ENCODE data around the gene LCE1D.

The LCE1D gene, protein sequence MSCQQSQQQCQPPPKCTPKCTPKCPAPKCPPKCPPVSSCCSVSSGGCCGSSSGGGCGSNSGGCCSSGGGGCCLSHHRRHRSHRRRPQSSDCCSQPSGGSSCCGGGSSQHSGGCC

DNA sequence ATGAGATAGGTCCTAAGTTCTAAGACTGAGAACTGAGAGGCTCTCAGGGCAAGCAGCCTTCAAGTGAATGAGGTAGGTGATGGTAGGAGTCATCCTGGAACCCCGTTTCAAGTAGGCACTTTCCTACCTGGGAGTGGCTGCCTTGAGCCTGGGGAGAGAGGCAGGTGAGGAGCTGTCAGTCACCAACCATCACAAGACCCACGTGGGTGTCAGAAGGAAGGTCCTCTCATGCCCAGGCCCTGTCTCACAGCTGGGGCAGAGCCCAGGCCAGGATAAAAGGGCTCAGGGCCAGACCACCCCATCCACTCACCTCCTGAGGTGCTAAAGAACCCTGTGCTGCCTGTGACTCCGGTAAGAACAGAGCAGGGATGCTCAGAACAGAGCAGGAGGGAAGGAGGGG, at the start of gene LCE1D:
Gene LCE1D (plus strand): TSS at position 301 of the 400 bp plus-strand sequence. CDS start 1,074 bp downstream, outside the sequence.
- no peak for DNase-seq

DNA sequence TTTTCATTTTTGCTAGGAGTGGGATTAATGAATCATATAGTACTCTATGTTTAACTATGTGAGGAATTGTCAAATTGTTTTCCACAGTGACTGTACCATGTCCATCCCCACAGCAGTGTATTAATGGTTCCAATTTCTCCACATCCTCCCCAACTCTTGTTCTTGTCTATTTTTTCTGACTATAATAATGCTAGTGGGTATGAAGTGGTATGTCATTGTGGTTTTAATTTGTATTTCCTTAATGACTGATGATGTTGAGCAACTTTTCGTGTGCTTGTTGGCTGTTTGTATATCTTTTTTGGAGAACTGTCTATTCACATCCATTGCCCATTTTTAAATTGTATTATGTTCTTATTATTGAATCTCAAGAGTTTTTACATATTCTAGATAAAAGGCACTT, 48.7 kb upstream of the LCE1D start:
- no peak for DNase-seq

DNA sequence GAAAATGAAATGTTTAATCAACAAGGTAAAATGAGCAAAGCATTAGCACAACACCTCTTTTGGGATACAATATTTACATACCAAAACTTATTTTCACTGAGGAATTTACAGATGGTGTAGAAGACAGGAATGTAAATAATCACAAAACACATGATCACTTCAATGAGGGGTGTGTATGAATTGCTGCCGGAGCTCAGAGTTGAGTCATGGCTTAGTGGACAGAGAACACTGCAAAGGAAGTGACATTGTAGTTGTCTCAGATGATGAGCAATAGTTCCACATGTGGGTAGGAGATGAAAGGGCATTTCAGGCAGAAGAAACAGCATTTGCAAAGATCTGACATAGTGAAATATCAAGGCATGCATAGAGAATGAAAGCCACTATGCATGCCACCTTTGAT, 44.3 kb upstream of the LCE1D start:
- no peak for DNase-seq

DNA sequence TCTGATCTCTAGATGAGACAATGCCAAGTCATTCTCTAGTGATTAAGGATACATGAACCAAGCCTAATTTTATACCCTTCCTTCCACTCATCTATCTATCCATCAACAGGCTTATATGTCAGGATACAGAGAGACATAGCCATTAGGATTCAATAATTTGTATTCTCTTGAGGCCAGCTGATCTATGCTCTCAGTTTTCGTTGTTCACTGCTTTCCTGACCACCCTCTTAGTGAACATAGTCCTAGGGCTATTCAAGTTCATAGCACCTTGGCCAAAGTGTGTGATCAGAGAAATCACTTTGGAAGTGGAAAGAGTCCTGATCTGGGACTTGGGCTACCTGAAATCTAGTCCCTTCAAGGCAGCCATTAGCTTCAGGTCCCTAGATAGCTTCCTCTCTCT, 42.9 kb upstream of the LCE1D start:
- DNase-seq: no peak

DNA sequence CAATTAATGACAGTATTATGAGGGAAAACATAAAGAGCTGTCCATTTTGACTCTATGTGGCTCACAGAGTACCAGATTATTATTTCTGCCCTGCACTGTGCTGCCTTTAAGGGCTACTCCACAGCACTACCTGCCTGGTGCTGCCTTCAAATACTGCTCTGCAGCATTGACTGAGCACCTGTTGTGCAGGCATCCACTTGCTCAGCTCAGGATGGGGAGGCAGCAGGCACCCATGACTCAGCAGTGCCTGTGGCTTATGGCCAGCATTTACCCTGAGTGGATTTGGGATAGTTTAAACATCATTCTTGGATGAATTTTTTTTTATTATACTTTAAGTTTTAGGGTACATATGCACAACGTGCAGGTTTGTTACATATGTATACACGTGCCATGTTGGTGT, 39.6 kb upstream of the LCE1D start:
- no peak for DNase-seq

DNA sequence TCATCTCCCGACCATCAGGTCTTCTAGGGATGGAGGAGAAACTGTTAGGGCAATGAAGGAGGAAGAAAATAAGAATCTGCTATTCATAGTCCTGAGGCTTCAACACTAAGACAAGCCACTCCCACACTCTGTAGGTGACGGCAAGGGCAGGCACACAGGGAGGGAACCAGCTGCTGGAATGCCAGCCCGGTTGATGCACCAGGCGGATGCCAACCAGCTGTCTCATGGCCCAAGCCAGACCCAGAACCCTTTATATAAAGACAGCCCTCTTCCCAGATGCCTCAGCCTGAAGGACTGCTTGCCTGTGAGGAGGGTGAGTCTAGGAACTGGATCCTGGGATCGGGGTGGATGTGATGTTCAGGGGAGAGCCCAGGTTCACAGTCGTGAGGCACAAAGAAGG, 38.8 kb upstream of the LCE1D start, which contains the start of gene KPRP:
Gene KPRP (plus strand): TSS at position 279 of the 400 bp plus-strand sequence. CDS start 1,564 bp downstream, outside the sequence.
- DNase-seq: no peak

DNA sequence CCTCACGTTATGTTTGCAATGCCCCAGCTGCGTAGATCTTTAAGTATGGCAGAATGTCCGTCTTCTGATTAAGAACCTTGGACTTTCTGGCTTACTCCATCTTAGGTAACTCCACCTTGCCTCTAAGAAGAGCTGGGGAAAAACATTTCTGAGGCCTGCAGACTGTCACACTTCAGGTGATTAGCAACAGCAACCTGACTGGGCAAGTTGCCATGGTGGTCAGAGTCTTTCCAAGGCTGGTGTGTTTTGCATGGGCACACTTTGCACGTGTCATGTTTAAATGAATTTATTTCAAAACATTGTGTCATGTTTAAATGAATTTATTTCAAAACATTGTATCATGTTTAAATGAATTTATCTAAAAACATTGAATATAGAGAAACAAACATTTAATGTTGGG, 37.9 kb upstream of the LCE1D start:
- no peak for DNase-seq

DNA sequence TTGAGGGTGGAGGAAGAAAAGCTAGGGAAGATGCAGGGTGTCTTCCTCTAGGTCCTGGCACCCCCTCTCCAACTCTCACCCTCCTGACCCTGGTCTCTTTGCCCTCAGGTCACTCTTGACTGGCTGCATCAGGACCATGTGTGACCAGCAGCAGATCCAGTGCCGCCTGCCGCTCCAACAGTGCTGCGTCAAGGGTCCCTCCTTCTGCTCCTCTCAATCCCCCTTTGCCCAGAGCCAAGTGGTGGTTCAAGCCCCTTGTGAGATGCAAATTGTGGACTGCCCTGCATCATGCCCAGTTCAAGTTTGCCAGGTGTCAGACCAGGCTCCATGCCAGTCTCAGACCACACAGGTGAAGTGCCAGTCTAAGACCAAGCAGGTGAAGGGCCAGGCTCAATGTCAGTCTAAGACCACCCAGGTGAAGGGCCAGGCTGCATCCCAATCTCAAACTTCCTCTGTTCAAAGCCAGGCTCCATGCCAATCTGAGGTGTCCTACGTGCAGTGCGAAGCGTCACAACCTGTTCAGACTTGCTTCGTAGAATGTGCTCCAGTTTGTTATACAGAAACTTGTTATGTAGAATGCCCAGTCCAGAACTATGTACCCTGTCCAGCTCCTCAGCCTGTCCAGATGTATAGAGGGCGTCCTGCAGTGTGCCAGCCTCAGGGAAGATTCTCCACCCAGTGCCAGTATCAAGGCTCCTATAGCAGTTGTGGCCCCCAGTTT, 36.9 kb upstream of the LCE1D start:
- no peak for DNase-seq

DNA sequence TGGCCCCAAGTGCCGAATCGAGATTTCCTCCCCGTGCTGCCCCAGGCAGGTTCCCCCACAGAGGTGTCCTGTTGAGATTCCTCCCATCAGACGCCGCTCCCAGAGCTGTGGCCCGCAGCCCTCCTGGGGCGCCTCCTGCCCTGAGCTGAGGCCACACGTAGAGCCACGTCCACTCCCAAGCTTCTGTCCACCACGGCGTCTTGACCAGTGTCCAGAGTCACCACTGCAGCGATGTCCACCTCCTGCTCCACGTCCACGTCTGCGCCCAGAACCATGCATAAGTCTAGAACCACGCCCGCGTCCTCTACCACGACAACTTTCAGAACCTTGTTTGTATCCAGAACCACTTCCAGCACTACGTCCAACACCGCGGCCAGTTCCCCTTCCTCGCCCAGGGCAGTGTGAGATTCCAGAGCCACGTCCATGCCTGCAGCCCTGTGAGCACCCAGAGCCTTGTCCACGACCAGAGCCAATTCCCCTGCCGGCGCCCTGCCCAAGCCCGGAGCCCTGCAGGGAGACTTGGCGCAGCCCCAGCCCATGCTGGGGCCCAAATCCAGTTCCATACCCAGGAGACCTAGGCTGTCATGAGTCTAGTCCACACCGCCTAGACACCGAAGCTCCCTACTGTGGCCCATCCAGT, 35.9 kb upstream of the LCE1D start:
- DNase-seq: no peak

DNA sequence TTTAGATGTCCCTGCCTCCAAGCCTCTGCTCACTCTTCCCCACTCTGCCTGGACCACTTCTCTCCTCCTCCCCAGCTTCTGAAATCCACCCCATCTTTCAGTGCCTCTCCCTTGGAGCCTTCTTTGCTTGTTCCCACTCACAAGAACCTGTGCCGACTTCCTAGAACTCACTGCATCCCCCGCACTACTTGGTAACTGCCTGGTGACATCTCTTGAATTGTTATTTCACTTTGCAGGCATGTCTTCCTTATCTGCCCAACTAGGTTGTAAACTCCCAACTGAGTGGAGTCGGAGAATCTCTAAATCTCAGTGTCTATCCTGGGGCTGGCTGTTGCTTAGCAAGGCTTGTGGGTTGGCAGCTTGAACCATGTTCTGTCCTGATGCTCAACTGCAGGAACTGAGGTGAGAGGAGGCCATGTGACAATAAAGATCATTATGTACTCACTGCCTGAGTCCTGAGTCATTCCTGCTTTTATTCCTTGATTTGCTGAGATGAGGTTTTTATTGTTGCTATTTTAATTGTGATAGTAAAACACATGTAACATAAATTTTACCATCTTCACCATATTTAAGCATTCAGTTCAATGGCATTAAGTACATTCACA, 34.8 kb upstream of the LCE1D start:
- no peak for DNase-seq

DNA sequence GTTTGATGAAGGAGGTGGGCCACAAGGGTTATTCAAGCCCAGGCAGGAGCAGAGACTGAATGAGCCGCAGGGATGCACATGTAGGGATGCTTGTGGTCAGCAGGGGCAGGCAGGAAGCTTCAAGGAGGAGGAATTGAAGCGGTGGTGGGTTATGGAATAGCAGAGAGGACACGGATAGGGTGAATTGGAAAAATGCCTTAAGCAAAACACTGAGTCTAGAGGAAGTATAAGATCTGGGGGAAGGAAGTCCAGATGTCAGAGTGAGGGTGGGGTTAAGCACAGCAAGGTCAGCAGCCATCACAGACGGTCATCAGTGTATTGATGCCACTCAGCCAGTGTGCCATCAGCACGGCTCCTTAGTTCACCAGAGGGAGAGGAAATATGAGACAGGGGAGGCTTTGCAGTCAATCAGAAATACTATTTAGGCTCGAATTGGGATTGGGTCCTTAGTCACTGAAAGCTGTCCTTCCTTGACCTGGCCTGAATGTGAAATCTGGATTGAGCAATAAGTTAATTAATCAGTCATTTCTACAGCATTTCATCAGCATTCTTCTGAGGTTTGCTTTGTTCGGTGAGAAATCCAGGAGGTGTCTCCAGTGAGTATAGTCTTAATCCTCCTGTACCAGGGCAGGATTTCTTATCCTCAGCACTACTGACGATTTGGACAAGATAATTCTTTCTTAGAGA, 27.5 kb upstream of the LCE1D start:
- DNase-seq: no peak

DNA sequence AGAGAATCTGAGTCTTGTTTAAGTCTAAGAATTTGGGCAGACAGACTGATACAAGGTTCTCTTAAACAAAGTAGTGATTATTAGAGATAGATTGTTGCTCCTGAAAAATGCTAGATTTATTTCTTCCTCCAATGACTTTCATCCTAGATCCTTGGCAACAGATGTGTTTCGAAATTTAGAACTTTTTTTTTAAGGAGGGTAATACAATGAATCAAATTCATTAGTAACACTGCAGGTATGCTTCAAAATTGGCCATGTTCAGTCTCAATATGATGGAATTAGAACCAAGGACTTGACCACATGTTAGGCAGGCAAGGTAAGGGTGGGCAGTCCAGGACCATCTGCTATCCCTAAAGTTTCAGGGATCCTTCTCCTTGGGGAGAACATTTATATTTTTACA, 26.1 kb upstream of the LCE1D start:
- no peak for DNase-seq

DNA sequence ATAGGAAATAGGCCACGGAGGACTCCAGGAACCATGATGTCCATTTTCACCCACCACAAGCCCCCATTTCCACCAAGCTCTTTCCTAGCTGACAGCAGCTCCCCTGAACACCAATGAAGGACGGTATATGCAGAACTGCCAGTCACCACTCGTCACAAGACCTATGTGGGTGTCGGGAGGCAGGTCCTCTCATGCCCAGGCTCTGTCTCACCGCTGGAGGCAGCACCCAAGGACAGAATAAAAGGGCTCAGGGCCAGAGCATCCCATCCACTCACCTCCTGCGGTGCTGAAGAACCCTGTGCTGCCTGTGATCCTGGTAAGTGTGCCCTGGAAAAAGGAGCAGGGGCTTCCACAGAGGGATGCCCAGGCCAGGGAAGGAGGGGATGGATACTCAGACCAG, 21.6 kb upstream of the LCE1D start, which contains the start of gene LCE1F:
Gene LCE1F (plus strand): TSS at position 266 of the 400 bp plus-strand sequence. CDS start 1,232 bp downstream, outside the sequence.
- DNase-seq: no peak

DNA sequence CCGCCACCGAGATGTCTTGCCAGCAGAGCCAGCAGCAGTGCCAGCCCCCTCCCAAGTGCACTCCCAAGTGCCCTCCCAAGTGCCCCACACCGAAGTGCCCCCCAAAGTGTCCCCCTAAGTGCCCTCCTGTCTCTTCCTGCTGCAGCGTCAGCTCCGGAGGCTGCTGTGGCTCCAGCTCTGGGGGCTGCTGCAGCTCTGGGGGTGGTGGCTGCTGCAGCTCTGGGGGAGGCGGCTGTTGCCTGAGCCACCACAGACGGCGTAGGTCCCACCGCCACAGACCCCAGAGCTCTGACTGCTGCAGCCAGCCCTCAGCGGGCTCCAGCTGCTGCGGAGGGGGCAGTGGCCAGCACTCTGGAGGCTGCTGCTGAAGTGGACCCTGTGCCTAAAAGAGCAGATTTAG, 20.2 kb upstream of the LCE1D start:
- no peak for DNase-seq

DNA sequence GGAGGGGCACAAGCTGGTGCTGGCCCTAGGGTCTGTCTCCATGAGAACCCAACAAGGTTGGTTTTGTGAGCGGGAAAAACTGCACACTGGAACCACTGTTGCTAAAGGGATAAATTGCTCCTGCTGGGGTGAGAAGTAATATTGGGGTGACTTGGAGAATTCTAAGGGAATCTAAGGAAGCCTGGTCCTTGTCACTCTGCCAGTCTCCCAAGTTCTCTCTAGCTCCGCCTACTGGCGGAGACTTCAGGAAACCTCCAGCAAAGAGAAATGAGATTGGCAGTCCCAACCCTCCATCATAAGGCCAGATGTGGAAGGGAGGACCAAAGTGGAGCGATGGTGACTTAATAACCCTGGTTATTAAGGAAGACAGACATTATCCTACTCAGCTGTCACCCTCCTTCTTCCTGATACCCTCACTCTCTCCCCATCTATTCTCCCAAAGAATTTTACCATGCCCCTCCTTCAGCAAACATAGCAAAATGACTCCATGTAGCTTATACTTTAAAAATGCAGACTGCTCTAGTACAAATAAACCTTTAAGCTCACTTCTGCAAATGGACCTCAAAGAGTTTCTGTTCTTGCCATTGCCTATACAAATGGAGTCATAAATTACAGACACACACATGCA, 18.9 kb upstream of the LCE1D start:
- no peak for DNase-seq

DNA sequence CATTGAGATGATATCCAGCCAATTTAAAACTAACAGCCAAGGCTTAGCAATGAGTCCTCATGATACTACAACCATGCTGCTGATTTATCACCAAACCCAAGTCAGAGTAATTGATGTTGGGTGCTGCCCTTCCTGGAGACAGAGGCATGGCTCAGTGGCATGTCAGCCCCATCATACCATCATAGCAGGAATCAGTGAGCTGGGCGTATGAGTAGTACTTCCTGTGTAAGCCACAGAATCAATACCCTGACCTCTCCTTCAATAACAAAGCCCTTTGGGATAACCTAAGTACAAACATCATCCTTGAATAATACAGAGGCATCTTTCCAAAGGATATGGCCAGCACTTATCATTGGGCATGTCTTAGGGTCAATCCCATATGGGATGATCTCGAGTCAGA, 13.4 kb upstream of the LCE1D start:
- DNase-seq: no peak

DNA sequence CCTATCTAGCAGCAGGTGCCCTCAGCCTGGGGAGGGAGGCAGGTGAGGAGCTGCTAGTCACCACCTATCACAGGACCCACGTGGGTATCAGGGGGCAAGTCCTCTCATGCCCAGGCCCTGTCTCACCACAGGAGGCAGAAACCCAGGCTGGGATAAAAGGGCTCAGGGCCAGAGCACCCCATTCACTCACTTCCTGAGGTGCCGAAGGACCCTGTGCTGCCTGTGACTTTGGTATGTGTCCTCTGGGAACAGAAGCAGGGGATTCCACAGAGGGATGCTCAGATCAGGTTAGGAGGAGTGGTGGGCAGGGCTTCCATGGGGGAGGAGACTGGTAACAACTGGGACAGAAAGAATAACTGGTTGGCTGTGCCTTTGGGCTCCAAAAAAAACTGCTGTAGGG, 10.4 kb upstream of the LCE1D start, which contains the start of gene LCE1E:
Gene LCE1E (plus strand): TSS at position 181 of the 400 bp plus-strand sequence. CDS start 1,043 bp downstream, outside the sequence.
- DNase-seq: no peak

DNA sequence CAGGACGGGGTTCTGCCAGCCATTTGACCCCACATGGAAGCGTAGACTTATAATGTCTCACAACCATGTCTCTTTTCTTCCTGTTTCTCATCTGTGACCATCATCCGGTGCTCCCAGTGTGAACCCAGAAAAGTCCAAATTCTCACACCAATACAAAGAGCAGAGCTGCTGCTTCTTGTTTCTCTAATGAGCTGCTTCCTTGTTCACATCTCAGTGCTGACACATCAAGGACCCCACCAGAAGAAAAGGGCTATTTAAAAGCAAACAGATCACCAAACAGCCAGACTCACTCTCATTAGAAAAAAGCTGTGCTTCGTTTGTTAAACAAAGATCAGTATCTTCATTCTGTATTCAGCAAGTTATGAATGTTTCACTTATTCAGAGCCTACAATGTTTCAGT, 835 bp upstream of the LCE1D start:
- no peak for DNase-seq

DNA sequence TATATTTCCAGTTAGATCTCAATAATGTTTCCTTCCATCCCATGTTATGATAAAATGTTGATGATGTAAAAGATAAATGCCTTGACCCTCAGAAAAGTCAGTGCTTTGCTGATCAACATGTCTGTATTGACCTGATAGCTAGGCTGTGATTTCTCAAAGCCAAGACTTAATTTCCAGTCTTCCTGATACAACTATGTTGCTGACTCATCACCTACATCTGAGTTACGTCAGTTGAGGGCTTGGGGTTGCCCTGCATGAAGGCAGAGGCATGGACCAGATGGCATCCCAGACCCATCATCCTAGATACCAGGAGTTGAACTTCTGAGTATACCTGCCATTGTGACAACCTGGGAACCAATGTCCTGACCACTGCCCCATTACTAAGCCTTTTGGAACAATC, 4.8 kb downstream of the LCE1D start:
- no peak for DNase-seq

DNA sequence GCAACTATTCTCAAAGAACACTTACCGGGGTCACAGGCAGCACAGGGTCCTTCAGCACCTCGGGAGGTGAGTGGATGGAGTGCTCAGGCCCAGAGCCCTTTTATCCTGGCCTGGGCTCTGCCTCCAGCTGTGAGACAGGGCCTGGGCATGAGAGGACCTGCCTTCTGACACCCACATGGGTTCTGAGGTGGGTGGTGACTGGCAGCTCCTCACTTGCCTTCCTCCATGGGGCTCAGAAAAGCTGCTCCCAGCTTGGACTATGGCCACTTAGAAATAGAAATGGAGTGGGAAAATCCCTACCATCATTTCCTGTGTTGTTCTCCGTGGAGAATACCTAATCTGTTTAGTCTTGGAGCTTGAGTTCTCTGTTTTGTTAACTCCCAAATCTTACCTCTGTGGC, 10.1 kb downstream of the LCE1D start, which contains the start of gene LCE1C:
Gene LCE1C (minus strand): TSS at position 76 of the 400 bp plus-strand sequence. CDS start 1,173 bp downstream, outside the sequence.
- DNase-seq: no peak

DNA sequence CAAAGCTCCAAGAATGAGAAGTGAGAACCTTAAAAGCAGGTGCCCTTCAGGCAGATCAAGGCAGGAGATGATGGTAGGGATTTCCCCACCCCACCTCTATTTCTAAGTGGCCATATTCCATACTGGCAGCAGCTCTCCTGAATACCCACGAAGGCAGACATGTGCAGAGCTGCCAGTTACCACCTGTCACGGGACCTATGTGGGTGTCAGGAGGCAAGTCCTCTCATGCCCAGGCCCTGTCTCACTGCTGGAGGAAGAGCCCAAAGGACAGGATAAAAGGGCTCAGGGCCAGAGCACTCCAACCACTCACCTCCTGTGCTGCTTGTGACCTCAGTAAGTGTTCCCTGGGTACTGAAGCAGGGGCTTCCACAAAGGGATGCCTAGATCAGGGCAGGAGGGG, 14.5 kb downstream of the LCE1D start:
- DNase-seq: no peak

DNA sequence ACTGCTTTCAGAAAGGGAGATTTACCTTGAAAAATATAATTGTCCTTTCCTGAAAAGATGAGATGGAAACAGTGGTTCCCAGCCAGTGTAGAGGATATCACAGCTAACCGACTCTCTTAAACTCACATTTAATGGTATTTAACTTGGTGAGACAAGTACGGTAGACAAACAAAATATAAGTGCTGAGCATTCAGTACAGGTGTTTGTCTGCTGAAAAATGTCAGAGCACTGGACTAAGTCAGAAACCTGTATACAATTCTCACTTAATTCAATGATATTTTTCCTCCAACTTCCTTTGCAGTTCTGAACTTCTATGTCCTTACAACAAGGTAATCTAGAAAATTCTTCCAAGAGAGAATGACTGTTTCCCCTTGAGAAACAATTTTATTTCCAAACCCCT, 15.2 kb downstream of the LCE1D start, which contains the start of gene LCE1B:
Gene LCE1B (plus strand): TSS at position 301 of the 400 bp plus-strand sequence. CDS start 476 bp downstream, outside the sequence.
- DNase-seq: no peak

Measured in NCI-H1694 (cell line).